Peyer's patch (tissue), 4 donors: ENCODE results near the gene CLDN11.

Experiments used
- POLR2A ChIP-seq, 2 donors: fragments of 450-650 bp; IDR thresholded peaks; one replicate each; pipeline ENCODE4 v1.5.1; 2017; ENCODE audit warnings: antibody characterized with exemption in 2 of 2, mild to moderate bottlenecking in 2 of 2, moderate library complexity in 2 of 2
- TF ChIP-seq, protein P1 (sequence below), 6 experiments: fragments of 450-650 bp in 4 of 6; fragments of 200-600 bp in 2 of 6; sonication (generic) in 1 of 6; IDR thresholded peaks; one replicate each; pipeline ENCODE4 v1.5.1; 2017 to 2019; ENCODE audit warnings: antibody characterized with exemption in 6 of 6, mild to moderate bottlenecking in 3 of 6, moderate library complexity in 1 of 6

DNA sequence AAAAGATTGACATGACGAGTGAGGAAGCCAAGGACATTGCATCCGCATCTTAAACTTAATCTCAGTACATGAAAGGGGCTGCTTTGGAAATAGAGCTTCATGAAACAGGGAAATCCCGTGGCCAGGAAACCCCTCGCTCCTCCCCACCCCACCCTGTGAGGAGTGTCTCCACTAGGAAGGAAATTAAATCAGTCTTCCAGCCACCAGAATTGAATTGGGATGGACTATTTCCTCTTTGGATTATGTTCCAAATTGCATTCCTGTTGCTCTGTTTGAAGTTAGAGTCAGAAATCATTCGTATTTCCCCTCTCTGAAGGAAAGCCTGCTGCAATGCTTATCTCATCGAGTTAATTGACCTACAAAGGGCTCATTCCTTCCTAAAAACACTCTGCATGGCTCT lies 35.8 kb downstream of the CLDN11 start:
- no peak for TF ChIP-seq POLR2A (IDR thresholded peaks at IDR 0.05)
- TF ChIP-seq, protein P1, sequence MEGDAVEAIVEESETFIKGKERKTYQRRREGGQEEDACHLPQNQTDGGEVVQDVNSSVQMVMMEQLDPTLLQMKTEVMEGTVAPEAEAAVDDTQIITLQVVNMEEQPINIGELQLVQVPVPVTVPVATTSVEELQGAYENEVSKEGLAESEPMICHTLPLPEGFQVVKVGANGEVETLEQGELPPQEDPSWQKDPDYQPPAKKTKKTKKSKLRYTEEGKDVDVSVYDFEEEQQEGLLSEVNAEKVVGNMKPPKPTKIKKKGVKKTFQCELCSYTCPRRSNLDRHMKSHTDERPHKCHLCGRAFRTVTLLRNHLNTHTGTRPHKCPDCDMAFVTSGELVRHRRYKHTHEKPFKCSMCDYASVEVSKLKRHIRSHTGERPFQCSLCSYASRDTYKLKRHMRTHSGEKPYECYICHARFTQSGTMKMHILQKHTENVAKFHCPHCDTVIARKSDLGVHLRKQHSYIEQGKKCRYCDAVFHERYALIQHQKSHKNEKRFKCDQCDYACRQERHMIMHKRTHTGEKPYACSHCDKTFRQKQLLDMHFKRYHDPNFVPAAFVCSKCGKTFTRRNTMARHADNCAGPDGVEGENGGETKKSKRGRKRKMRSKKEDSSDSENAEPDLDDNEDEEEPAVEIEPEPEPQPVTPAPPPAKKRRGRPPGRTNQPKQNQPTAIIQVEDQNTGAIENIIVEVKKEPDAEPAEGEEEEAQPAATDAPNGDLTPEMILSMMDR (IDR thresholded peaks at IDR 0.05), result no peak
